NCI-H1930 (cell line): Measurements from ENCODE around the gene HOXB3.

Experiments
- DNase-seq, 2 experiments: peaks; one replicate each; lab custom pipeline; 2025; lab: John Stamatoyannopoulos, UW

The HOXB3 gene

GRCh38 chr17:48625495-48626244, 35.6 kb upstream of the HOXB3 start:
- peak; percentile 12 to 17 for DNase-seq

GRCh38 chr17:48624544-48625494, 34.8 kb upstream of the HOXB3 start:
- DNase-seq: no peak

GRCh38 chr17:48624118-48624517, 34.1 kb upstream of the HOXB3 start:
- no peak for DNase-seq

GRCh38 chr17:48623583-48623982, 33.5 kb upstream of the HOXB3 start:
- DNase-seq: no peak

GRCh38 chr17:48622857-48623256, 32.8 kb upstream of the HOXB3 start:
- no peak for DNase-seq

GRCh38 chr17:48621410-48622392, 31.7 kb upstream of the HOXB3 start:
- DNase-seq: no peak

- DNase-seq: no peak
Measured at GRCh38 chr17:48620461-48621139, 30.6 kb upstream of the HOXB3 start.

GRCh38 chr17:48619826-48620449, 29.9 kb upstream of the HOXB3 start:
- DNase-seq: no peak

GRCh38 chr17:48618256-48618896, 28.3 kb upstream of the HOXB3 start:
- DNase-seq: peak; percentile 36 to 78

- no peak for DNase-seq
Measured at GRCh38 chr17:48617471-48618255, 27.6 kb upstream of the HOXB3 start.

- DNase-seq: no peak
Measured at GRCh38 chr17:48616717-48617470, 26.9 kb upstream of the HOXB3 start.

- no peak for DNase-seq
Measured at GRCh38 chr17:48615963-48616716, 26.1 kb upstream of the HOXB3 start.

- no peak for DNase-seq
Measured at GRCh38 chr17:48615047-48615962, 25.3 kb upstream of the HOXB3 start, which contains the start of gene HOXB8. Gene HOXB8, minus strand, starts transcription at chr17:48615292. Its CDS starts 588 bp downstream, at chr17:48614704.

- DNase-seq: no peak
Measured at GRCh38 chr17:48613862-48614694, 24.0 kb upstream of the HOXB3 start.

GRCh38 chr17:48612854-48613691, 23.0 kb upstream of the HOXB3 start:
- peak; percentile 41 to 52 for DNase-seq
